ENCODE results near the gene TMEM134.
"Not testable (repeated sequence)": the region's sequence is repeated elsewhere in the genome, so short reads cannot be mapped to it uniquely, and the experiment has no call there.

Gene TMEM134, protein sequence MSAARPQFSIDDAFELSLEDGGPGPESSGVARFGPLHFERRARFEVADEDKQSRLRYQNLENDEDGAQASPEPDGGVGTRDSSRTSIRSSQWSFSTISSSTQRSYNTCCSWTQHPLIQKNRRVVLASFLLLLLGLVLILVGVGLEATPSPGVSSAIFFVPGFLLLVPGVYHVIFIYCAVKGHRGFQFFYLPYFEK

DNA sequence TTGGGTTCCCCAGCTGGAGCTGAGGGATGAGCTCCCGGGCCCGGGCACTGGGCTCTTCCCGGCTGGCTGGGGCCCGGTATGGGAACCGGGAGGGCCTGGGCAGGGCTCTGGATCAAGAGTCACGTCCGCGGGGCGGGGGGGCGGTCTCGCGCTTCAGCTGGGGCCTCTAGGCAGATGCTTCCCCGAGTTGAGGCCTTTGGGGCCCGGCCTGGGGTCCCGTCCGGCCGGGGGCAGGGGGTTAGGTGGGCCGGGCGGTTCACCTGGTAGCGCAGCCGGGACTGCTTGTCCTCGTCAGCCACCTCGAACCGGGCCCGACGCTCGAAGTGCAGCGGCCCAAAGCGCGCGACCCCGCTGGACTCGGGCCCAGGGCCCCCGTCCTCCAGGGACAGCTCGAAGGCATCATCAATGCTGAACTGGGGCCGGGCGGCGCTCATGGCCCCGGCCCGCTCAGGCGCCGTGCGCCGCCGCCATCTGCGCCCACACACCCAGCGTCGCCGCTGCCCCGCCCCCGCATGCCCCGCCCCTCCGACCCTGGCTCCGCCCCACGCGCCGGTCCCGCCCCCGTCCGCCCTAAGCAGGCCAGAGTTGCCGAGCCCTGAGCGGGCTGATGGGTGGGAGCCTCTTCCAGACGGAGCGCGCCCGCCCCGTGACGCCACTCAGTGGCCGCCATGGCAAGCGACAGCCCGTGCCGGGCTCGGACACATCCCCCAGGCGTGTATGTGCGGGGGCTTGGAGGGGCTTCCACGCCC lies at the start of gene TMEM134:
TMEM134 (minus strand) TSS at position 493 of the 749 bp plus-strand sequence; CDS start at position 434, 59 bp downstream.
- DNase-seq = peak; percentile 90

DNA sequence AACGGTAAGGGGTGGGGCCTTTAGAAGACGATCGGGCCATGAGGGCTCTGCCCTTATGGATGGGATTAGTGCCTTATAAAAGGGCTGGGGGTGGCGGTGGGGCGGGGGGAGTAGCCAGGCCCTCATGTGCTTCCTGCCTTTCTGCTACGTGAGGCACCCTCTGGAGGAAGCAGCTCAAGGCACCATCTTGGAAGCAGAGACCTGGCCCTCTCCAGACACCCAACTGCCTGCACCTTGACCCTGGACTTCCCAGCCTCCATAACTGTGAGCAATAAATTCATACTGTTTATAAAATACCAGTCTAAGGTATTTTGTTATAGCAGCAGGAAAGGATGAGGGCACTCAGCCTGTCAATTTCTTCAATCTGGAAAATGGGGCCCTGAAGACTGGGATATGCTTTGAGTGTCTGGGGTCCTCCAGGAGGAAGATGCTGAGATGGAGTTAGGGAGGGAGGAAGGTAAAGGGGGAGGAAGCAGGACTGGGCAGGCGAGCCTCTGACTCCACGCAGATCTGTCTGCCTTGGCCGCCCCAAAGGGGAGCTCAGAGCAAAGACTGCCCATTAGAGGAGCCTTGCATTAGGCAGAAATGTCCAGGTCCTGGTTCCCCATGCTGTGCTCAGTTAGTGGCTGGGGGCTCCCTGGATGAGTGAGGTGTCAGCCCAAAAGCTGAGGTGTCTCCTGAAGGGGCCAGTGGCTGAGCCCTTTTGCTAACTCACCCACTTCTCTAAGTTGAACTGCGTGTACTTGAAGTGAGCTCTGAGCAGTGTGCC lies 48.9 kb upstream of the TMEM134 start:
- no peak for DNase-seq

GRCh38 chr11:67516806-67517205 lies 47.8 kb upstream of the TMEM134 start:
- no peak for DNase-seq

DNA sequence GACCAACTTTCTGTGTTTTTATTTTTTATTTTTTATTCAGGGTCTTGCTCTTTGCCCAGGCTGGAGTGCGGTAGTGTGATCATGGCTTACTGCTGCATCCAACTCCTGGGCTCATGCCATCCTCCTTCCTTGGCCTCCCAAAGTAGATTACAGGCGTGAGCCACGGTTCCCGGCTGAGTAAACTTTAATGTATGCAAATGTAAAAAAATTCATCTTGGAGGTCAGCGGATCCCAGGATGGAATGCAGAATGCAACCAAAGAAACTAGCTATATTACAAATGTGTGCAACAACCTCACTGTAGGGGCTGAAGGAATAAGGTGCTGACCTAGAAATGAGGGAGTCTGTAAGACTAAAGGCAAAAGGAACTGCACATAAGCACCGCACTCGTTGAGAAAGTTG lies 45.1 kb upstream of the TMEM134 start:
- no peak for DNase-seq

- not testable (repeated sequence) for DNase-seq
These were observed 42.5 kb upstream of the TMEM134 start for GRCh38 chr11:67511558-67511957.

DNA sequence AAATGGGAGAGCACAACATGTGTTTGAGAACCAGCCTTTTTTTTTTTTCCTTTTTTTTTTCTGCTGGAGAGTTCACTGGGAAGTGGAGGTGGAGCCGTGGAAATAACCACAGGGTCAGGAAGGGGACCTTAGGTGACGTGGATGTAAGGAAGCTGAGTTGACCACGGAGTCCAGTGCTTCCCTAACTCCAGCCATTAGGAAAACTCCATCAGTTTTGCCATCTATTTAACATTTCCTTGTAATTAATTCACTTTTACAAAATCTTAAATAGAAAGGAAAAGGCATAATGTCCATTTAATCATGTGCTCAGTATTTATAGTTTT lies 40.9 kb upstream of the TMEM134 start:
- no peak for DNase-seq

DNA sequence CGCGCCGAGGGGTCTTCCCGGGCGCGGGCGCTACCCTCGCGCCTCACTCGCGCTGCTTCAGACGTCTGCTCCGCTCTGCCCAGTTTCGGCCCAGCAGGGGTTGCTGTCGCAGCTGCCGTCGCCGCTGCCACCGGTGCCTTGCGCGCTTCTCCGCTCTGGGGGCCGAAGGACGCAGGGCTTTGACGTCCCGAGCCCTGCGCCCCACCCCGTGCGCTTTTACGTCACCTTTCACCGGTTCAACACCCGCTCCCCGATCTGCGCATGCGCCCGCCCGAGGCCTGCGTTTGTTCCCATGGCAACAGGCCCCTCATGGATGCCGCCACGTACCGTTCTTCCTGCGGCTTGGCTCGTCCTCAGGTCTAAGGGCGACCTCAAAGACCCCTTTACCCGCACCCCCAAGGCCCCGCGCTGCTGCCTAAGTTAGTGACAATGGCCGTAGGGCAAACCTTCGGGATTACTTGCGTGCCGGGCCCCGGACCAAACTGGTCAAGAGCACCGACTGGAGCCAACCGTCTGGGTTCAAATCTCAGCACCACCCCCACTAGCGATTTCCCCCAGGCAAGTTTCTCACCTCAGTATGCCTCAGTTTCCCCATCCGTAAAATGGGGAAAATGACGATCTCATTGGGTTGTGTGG lies 39.6 kb upstream of the TMEM134 start:
- DNase-seq = peak; percentile 97

GRCh38 chr11:67507864-67508485 lies 38.9 kb upstream of the TMEM134 start, which contains the start of gene CDK2AP2:
Gene CDK2AP2, minus strand, starts transcription at chr11:67508162. Its CDS starts 80 bp downstream, at chr11:67508082.
- peak; percentile 100 for DNase-seq

DNA sequence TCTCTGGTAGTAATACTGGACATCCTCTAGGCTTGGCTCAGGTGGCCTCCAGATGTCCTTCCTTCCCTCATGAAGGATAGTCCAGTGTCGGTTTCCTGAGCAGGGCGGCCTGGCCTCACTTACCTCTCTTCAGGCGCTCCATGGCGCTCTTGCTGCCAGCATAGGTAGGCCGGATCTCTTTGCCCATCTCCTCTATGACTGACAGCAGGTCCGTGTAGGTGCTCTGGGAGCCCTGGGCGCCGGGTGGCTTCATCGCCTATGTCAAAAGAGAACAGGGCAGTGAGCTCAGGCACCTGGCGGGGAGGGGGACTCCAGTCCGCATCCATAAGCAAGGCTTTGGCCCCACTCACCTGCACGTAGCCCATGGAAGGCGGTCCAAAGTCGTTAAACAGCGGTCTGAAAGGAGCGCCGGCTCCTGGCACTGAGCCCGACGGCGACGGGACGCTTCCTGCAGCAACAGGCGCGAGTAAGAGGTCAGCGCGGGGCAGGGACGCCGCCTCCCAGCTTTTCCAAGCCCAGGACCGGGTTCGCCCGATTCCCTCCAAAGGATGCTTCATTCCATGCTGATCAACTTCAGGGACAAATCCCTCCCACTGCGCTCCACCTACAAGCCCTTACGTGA lies 38.3 kb upstream of the TMEM134 start:
- no peak for DNase-seq

GRCh38 chr11:67506426-67507051 lies 37.5 kb upstream of the TMEM134 start:
- no peak for DNase-seq

DNA sequence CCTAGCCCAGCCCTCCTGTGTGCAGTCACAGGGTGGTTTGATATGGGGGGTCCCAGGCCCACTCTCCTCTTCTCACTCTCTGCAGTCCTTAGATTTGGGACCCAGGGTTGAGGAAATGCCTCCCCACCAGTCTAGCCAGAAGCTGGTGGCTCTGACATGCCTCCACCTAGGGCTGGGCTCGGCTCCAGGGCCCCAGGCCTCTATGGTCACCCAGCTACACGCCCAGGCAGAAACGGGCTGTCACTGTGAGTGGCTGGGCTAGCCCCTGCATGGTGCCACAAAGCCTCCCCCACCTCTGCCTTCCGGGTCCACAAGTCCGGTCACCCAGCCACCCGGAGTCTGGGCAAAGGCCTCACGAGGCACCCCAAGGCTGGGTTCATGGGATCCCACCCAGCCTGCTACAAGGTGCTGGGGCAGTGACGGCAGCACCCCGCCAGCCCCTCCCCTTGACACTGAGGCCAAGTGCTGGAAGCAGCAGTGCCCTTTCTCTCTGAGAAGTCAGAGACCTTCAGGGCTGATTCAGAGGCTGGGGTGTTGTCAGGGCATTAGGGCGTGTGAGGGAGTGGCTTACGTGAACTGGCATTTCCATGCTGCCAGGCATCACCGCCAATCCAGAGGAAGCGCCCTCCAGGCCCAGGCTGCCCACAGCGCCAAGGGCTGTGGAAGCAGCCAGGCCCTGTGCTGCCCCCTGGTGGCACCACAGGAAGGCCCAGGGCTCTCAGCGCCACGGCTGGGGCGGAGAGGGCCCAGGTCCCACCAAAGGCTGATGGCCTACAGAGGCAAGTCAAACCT lies 36.8 kb upstream of the TMEM134 start:
- DNase-seq = peak; percentile 86

DNA sequence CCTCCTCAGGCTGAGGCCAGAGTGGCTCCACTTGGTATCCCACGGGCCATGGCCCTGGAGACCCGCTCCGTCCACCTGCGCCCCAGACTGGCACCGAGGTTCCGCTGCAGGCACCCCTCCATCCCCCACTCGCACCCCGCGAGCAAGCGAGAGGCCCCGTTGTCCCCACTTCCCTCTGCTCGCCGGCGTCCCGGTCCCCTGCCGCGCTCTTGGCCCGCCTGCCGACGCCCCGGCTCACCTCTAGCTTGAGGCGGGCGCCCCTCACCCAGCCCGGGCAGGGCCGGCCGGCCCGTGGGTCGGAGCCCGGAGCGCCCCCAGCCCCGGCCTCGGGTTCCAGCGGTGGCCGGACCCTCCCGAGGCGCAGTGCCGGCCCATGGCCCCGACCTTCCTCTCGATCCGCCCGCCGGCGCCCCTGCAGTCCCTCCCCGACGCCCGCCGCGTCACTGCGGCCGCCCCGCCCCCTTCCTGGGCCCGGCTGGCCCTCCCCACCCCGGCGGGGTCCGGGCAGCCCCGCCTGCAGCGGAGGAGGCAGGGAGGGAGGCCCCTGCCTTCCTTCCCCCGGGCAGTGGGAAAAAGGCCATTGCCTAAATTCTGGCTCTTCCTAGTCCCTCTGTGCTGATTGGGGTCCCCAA lies 36.0 kb upstream of the TMEM134 start, which contains the start of gene PITPNM1:
PITPNM1 (minus strand) TSS at position 414 of the 632 bp plus-strand sequence. CDS start 1,183 bp downstream, outside the sequence.
- peak; percentile 13 for DNase-seq

- DNase-seq = peak; percentile 40
These were observed 35.2 kb upstream of the TMEM134 start for GRCh38 chr11:67504005-67504949.

DNA sequence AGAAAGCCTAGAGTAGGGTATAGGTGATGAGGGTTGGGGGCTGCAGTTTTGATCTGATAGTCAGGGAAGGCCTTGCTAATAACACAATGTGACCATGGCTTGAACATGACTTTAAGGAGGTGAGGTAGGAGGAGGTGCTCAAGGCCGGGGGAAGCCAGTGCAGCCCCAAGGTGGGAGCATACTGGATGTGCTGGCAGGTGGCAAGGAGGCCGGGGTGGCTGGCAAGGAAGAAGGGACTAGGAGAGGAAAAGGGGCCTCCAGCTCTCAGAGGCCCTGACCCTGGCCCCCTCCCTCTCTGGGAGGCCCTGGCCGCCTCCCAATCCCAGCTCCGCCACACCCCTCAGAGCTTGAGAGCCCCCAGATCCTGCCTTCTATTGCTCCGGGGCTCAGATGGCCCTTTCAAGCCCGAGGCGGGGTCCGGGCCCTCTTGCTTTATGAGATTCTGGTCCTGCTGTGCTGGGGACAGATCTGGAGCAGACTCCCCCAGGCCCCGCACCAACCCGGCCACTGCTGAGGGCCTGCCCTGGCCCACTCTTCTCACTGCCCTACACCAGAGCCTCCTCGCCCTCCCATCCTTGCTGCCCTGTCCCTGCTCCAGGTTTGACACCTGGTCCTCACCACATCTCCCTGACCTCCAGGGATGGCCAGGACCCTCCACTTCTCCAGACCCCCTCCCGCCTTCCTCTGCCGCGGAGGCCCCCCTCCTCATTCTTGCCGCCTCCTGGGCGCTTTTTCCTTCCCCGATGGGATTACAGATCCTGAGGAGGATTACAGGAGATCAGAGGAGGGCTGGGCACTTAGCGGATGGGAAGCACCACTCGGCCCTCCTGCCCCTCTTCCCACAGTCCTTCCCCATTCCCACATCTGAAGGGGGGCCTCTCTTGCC lies 34.3 kb upstream of the TMEM134 start:
- DNase-seq = no peak

DNA sequence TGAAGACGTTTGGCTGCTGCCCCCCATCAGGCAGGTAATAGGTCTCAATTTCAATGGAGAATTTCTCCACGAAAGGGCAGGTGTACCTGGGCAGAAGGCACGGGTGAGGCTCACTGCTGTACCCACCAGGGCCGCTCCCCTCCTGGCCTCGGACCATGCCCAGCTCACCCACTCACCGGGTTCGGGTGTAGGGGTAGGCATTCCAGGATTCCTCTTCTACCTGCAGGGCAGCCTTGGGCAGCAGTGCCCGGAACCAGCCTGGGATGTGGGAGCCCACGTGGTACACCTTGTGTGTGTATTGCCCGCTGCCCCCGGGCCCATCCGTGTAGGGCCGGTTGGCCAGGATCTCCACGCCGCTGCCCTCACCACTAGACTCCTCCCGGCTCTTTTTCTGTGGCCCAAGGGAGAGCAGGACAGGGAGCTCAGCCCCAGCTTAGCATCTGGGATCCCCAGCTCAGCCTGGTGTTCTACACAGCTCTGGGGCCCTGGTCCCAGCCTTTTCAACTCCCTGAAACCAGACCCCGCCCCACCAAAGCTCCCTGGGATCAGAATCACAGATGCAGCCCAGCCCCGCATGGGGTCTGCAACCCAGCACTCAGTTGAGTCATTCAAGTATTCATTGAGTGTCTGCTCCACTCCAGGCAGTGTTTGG lies 33.4 kb upstream of the TMEM134 start:
- DNase-seq = no peak

- DNase-seq = no peak
These were observed 32.8 kb upstream of the TMEM134 start for GRCh38 chr11:67501854-67502253.
